ENCODE measurements around the gene RALGAPA1. TPM values are rescaled to one million over a fixed set of nuclear protein-coding genes. Genes with fewer than 3 reads are reported as not detected.
A peak's percentile ranks its signal among the peaks of the same experiment; 100 is the strongest.
"Not testable (repeated sequence)": the region's sequence is repeated elsewhere in the genome, so short reads cannot be mapped to it uniquely, and the experiment has no call there.

RALGAPA1 gene
- polyA plus RNA-seq, 3 donors from 2014 or later, result 13.1 to 31.2 (median 19.8) TPM

- Mint-ChIP-seq H3K27me3 (ENCODE audit: low read depth in 3 of 3) (peaks cover 4 to 8% (median 5%) of the 10 kb centered on the region in 3 donors), H3K4me1 (peaks cover 19 to 20% of the 10 kb centered on the region in 2 donors), H3K4me3 (no peak overlapping the region), H3K9me3 (no peaks in the 10 kb centered on the region), H3K27ac (no peak overlapping the region), H3K36me3 (peaks cover 0 to 8% (median 4%) of the 10 kb centered on the region in 3 donors)
- no peak for DNase-seq
These were observed 20.4 kb upstream of the RALGAPA1 start for GRCh38 chr14:35829449-35829848.

- DNase-seq, result no peak
- Mint-ChIP-seq H3K36me3 (peaks cover 0 to 4% (median 4%) of the 10 kb centered on the region in 3 donors), H3K27ac (peak overlapping the region in 3 of 6 donors; percentile 35 to 85 (median 76)), H3K4me3 (peak overlapping the region; percentile 82 to 94 (median 90)), H3K27me3 (ENCODE audit: low read depth in 3 of 3) (peaks cover 4 to 8% (median 5%) of the 10 kb centered on the region in 3 donors), H3K9me3 (no peaks in the 10 kb centered on the region), H3K4me1 (peaks cover 19 to 20% of the 10 kb centered on the region in 2 donors)
These were observed 18.8 kb upstream of the RALGAPA1 start for GRCh38 chr14:35827678-35828472.

- Mint-ChIP-seq H3K27me3 (ENCODE audit: low read depth in 3 of 3) (peaks cover 4 to 8% (median 5%) of the 10 kb centered on the region in 3 donors), H3K9me3 (no peaks in the 10 kb centered on the region), H3K4me1 (peaks cover 19 to 20% of the 10 kb centered on the region in 2 donors), H3K4me3 (peak overlapping the region; percentile 82 to 94 (median 90)), H3K27ac (peak overlapping the region; percentile 59 to 91 (median 82)), H3K36me3 (peaks cover 0 to 4% (median 4%) of the 10 kb centered on the region in 3 donors)
- no peak for DNase-seq
These were observed 17.9 kb upstream of the RALGAPA1 start for GRCh38 chr14:35826952-35827416.

GRCh38 chr14:35826218-35826951 is 17.3 kb upstream of the RALGAPA1 start, which contains the start of gene BRMS1L:
Gene BRMS1L (plus strand): TSS chr14:35826338. CDS start chr14:35826517, 179 bp downstream.
- Mint-ChIP-seq H3K36me3 (peaks cover 0 to 3% (median 2%) of the 10 kb centered on the region in 3 donors), H3K27me3 (ENCODE audit: low read depth in 3 of 3) (peaks cover 4 to 8% (median 5%) of the 10 kb centered on the region in 3 donors), H3K9me3 (no peaks in the 10 kb centered on the region), H3K27ac (peak within 1 kb of the TSS; percentile 76 to 96 (median 87)), H3K4me3 (peak within 1 kb of the TSS; percentile 82 to 94 (median 90)), H3K4me1 (peaks cover 19 to 20% of the 10 kb centered on the region in 2 donors)
- peak; percentile 93 to 95 (median 94) for DNase-seq

GRCh38 chr14:35825968-35826217 is 16.8 kb upstream of the RALGAPA1 start:
- Mint-ChIP-seq H3K4me3 (peak overlapping the region; percentile 82 to 94 (median 90)), H3K4me1 (peaks cover 19 to 20% of the 10 kb centered on the region in 2 donors), H3K36me3 (no peaks in the 10 kb centered on the region), H3K9me3 (no peaks in the 10 kb centered on the region), H3K27me3 (ENCODE audit: low read depth in 3 of 3) (peaks cover 4 to 8% (median 7%) of the 10 kb centered on the region in 3 donors), H3K27ac (peak overlapping the region; percentile 76 to 96 (median 82))
- no peak for DNase-seq

GRCh38 chr14:35824446-35825165 is 15.5 kb upstream of the RALGAPA1 start:
- not testable (repeated sequence) for H3K9me3 Mint-ChIP-seq; H3K27ac Mint-ChIP-seq; H3K4me3 Mint-ChIP-seq; H3K36me3 Mint-ChIP-seq; H3K27me3 Mint-ChIP-seq (ENCODE audit: low read depth in 3 of 3); DNase-seq
- peaks cover 19 to 20% of the 10 kb centered on the region in 2 donors for H3K4me1 Mint-ChIP-seq

- Mint-ChIP-seq H3K27me3 (ENCODE audit: low read depth in 3 of 3) (peaks cover 4 to 7% (median 6%) of the 10 kb centered on the region in 3 donors), H3K27ac (peak overlapping the region in 1 of 6 donors; percentile 4), H3K9me3 (no peaks in the 10 kb centered on the region), H3K4me1 (peaks cover 15 to 19% of the 10 kb centered on the region in 2 donors), H3K36me3 (no peaks in the 10 kb centered on the region), H3K4me3 (no peak overlapping the region)
- DNase-seq, result no peak
These were observed 13.4 kb upstream of the RALGAPA1 start for GRCh38 chr14:35822501-35822900.

- Mint-ChIP-seq H3K4me3 (no peak overlapping the region), H3K27me3 (ENCODE audit: low read depth in 3 of 3) (peaks cover 3 to 7% (median 4%) of the 10 kb centered on the region in 3 donors), H3K36me3 (no peaks in the 10 kb centered on the region), H3K27ac (peak overlapping the region in 2 of 6 donors; percentile 17 to 57), H3K4me1 (peaks cover 8 to 12% of the 10 kb centered on the region in 2 donors), H3K9me3 (no peaks in the 10 kb centered on the region)
- peak in 1 of 3 donors; percentile 23 for DNase-seq
These were observed 12.7 kb upstream of the RALGAPA1 start for GRCh38 chr14:35821564-35822411.

- no peaks in the 10 kb centered on the region for H3K4me1 Mint-ChIP-seq
These were observed 10.8 kb upstream of the RALGAPA1 start for GRCh38 chr14:35819591-35820540.

GRCh38 chr14:35818346-35819115 is 9.4 kb upstream of the RALGAPA1 start:
- Mint-ChIP-seq H3K27me3 (ENCODE audit: low read depth in 3 of 3) (peaks cover 2 to 3% (median 2%) of the 10 kb centered on the region in 3 donors), H3K4me1 (no peaks in the 10 kb centered on the region), H3K9me3 (no peaks in the 10 kb centered on the region), H3K27ac (peak overlapping the region in 2 of 6 donors; percentile 49 to 62), H3K36me3 (no peaks in the 10 kb centered on the region), H3K4me3 (no peak overlapping the region)
- DNase-seq, result peak; percentile 19 to 26 (median 22)

More at GRCh38 chr14:35819591-35820540, 10.8 kb upstream of the RALGAPA1 start:
- Mint-ChIP-seq H3K9me3 (no peaks in the 10 kb centered on the region), H3K36me3 (no peaks in the 10 kb centered on the region), H3K4me3 (no peak overlapping the region), H3K27ac (no peak overlapping the region), H3K27me3 (ENCODE audit: low read depth in 3 of 3) (peaks cover 0 to 2% (median 2%) of the 10 kb centered on the region in 3 donors)
- DNase-seq, result no peak

GRCh38 chr14:35814371-35815005 is 5.4 kb upstream of the RALGAPA1 start:
- H3K36me3 Mint-ChIP-seq, result no peaks in the 10 kb centered on the region
- H3K27ac Mint-ChIP-seq, result peak overlapping the region in 4 of 6 donors; percentile 41 to 78 (median 70)
- H3K9me3 Mint-ChIP-seq, result no peaks in the 10 kb centered on the region
- H3K27me3 Mint-ChIP-seq (ENCODE audit: low read depth in 3 of 3), result peaks cover 2 to 5% (median 2%) of the 10 kb centered on the region in 3 donors
- peak; percentile 71 to 76 (median 72) for DNase-seq
- no peak overlapping the region for H3K4me3 Mint-ChIP-seq
- peaks cover 4 to 7% of the 10 kb centered on the region in 2 donors for H3K4me1 Mint-ChIP-seq
